Measurements from ENCODE around the gene CROT. TPM values are rescaled to one million over a fixed set of nuclear protein-coding genes. Genes with fewer than 3 reads are reported as not detected.

CROT gene
- total RNA-seq, 4 donors from 2014 or later: 7.0 to 18.1 (median 11.7) TPM

- TF ChIP-seq CTCF (IDR thresholded peaks at IDR 0.05; ENCODE audit: low read depth): no peak
Observed at GRCh38 chr7:87331687-87332252, 13.7 kb upstream of the CROT start.

- no peak for TF ChIP-seq CTCF (IDR thresholded peaks at IDR 0.05; ENCODE audit: low read depth)
Observed at GRCh38 chr7:87332321-87332720, 13.1 kb upstream of the CROT start.

GRCh38 chr7:87336136-87336535 lies 9.3 kb upstream of the CROT start:
- TF ChIP-seq CTCF (IDR thresholded peaks at IDR 0.05; ENCODE audit: low read depth): no peak

GRCh38 chr7:87337331-87337730 lies 8.1 kb upstream of the CROT start:
- no peak for TF ChIP-seq CTCF (IDR thresholded peaks at IDR 0.05; ENCODE audit: low read depth)

- no peak for TF ChIP-seq CTCF (IDR thresholded peaks at IDR 0.05; ENCODE audit: low read depth)
Observed at GRCh38 chr7:87339373-87339897, 6.0 kb upstream of the CROT start.

- no peak for TF ChIP-seq CTCF (IDR thresholded peaks at IDR 0.05; ENCODE audit: low read depth)
Observed at GRCh38 chr7:87341441-87341840, 4.0 kb upstream of the CROT start.

GRCh38 chr7:87342231-87342630 lies 3.2 kb upstream of the CROT start:
- TF ChIP-seq CTCF (IDR thresholded peaks at IDR 0.05; ENCODE audit: low read depth): no peak
